22Rv1 (cell line): ENCODE measurements around the gene DCXR.

Experiments used
- H3K27ac ChIP-seq: fragments of 450-650 bp; 2 replicates; pipeline ENCODE4 v1.5.1; 2017
- ZFX ChIP-seq: fragments of 450-650 bp; IDR thresholded peaks from 2 replicates; pipeline ENCODE4 v1.6.1; 2017; ENCODE audit warnings: antibody characterized with exemption, borderline replicate concordance
- TF ChIP-seq, protein P1 (sequence below): fragments of 450-650 bp; IDR thresholded peaks from 2 replicates; pipeline ENCODE4 v1.5.1; 2017; ENCODE audit warnings: mild to moderate bottlenecking

Gene DCXR

DNA sequence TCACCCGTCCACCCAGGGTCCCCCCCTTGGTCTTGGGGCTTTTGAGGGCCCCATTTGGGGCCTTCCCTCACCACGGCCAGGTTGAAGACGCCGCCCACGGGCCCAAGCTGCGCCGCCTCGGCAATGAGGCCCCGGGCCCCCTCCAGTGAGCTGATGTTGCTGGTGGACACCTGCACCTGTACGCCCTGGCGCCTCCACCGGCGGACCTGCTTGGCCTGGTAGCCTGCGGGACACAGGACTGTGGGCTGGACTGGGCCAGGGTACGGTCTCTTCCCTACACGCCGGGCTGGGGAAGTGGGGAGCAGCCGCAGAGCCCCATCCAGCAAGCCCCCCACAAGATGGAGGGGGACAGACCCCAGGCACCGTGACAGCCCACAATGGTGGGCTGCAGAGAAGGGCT lies 45.0 kb upstream of the DCXR start:
- TF ChIP-seq, protein P1, sequence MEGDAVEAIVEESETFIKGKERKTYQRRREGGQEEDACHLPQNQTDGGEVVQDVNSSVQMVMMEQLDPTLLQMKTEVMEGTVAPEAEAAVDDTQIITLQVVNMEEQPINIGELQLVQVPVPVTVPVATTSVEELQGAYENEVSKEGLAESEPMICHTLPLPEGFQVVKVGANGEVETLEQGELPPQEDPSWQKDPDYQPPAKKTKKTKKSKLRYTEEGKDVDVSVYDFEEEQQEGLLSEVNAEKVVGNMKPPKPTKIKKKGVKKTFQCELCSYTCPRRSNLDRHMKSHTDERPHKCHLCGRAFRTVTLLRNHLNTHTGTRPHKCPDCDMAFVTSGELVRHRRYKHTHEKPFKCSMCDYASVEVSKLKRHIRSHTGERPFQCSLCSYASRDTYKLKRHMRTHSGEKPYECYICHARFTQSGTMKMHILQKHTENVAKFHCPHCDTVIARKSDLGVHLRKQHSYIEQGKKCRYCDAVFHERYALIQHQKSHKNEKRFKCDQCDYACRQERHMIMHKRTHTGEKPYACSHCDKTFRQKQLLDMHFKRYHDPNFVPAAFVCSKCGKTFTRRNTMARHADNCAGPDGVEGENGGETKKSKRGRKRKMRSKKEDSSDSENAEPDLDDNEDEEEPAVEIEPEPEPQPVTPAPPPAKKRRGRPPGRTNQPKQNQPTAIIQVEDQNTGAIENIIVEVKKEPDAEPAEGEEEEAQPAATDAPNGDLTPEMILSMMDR, result no peak
- TF ChIP-seq ZFX, result no peak
- H3K27ac ChIP-seq, result no peak overlapping the region

DNA sequence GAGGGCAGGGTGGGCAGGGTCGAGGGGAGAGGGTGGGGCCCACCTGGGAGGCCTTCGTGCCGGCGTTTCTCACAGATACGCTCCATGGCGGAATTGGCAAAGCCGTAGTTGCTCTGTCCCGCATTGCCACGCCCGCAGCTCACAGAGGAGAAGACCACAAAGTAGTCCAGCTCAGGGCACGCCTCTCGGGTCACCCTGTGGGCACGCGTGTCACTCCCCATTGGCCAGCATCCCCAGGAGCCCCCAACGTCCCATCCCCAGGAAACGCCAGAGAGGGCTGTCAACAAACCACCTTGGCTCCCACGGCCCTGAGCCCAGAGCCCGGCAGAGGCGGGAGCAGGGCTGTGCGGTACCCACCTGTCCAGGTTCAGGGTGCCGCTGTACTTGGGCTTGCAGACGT lies 44.5 kb upstream of the DCXR start:
- TF ChIP-seq ZFX, result no peak
- TF ChIP-seq, protein P1, result no peak
- H3K27ac ChIP-seq, result no peak overlapping the region

DNA sequence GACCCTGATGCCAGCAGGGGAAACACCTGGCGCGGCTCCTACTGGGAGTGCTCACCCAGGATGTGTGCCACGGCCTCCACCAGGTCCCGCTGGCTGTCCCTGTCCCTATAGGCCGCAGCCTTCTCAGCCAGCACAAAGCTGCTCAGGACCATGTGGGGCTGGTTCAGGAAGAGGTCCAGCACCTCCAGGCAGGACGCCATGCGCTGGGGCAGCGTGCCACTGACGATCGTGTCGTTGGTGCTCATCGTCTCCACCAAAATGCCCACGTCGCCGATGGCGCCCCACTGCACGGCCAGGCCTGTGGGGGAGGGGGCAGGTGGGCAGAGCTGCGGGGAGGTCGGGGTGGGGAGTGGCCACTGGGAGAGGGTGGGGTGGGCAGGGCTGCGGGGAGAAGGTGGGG lies 44.0 kb upstream of the DCXR start:
- no peak overlapping the region for H3K27ac ChIP-seq
- TF ChIP-seq, protein P1, result no peak
- no peak for TF ChIP-seq ZFX

DNA sequence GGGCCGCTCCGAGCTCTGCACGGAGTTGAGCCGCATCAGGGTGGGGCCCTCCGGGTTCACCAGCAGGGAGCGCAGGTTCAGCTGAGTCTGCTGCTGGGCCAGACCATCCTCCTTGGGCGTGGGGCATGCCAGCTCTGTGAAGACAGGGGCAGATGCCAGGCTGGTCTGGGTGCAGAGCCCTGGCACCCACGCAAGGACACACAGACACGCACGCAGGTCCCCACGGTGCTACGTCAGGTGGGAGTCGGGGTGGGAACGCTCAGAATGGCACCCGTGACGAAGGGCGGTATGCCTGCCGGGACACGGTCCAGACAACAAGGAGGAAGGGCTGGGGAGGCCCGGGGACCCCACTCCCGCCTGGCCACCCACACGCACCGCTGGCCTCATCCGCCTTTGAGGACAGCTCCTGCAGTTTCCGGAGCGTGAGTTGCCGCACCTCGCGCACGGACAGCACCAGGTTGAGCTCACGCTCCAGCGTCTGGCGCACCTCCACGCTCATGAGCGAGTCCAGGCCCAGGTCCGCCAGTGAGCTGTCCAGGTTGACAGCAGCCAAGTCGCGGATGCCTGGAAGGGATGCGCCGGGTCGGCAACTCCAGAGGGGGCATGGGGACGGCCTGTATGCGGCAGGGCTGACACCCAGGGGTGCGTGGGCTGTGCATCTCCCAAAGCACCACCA lies 43.4 kb upstream of the DCXR start:
- H3K27ac ChIP-seq, result no peak overlapping the region

DNA sequence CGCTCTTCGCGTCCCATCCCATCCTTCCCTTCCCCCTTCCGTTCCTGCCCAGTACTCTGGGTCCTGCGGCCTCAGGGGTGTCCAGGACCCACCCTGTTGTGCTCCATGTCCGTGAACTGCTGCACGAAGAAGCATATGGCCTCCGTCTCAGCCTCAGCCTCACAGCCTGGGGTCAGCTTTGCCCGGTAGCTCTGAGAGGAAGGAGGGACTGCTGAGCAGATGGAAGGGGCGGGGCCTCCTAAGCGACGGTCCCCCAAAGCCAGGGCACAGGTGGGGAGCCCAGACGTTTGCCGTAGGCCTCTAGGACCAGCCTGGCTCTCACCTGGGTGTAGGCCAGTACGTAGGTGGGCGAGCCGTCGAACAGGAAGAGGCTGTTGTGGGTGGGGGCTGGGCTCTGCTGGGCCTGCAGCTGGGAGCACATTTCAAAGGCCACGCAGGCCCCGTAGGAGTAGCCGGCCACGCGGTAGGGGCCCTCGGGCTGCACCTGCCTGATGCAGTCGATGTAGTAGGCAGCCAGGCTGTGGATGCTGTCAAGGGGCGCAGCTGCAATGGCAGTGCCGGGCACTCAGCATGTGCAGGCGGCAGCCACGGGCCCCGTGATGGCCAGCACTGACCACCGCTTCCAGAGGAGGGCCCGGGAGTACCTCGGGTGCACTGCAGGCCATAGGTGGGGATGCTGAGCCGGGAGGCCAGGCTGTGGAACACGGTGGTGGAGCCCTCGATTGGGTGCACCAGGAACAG lies 42.7 kb upstream of the DCXR start:
- H3K27ac ChIP-seq, result no peak overlapping the region
- TF ChIP-seq, protein P1, result no peak
- no peak for TF ChIP-seq ZFX

More for the DNA sequence above, 43.4 kb upstream of the DCXR start:
- TF ChIP-seq, protein P1, result no peak
- no peak for TF ChIP-seq ZFX

DNA sequence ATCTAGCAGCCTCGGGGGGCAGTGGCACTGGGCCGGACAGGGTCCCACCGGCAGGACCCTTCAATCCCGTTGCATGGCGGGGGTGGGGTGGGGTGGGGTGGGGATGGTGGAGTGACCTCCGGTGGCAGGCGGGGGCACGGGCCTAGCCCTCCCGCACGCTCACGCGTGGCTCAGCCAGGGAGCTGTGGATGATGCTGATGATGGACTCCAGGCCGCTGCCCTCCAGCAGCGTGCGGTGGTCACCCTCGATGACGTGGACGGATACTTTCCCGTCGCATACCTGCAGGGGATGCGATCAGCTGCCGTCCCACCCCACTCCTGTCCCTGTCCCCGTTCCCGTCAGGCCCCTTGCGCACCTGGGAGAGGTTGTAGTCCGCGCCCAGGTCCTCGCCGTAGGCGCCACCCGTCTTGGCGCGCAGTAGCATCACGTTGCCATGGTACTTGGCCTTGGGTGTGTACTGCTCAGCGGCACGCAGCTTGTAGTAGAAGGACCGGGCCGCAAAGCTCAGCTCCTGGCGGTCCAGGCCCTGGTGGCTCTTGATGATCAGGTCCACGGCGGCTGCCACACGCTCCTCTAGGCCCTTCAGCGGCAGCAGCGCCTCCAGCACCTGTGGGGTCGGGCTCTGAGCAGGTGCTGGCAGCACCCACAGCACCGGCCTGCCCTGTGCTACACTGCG lies 41.6 kb upstream of the DCXR start:
- H3K27ac ChIP-seq, result no peak overlapping the region
- no peak for TF ChIP-seq ZFX
- TF ChIP-seq, protein P1, result no peak
